Gastrocnemius medialis (tissue), 4 donors: ENCODE results near the gene SGCD. TPM values are rescaled to one million over a fixed set of nuclear protein-coding genes. Genes with fewer than 3 reads are reported as not detected.

Experiments used
- ATAC-seq, 2 donors: fragments of 150-250 bp; one replicate each; pipeline ENCODE4 v1.9.1; 2016
- DNase-seq, 2 donors: peaks; one replicate each; pipeline ENCODE4 v3.0.0-alpha.2; 2019
- H3K27ac ChIP-seq, 4 donors: fragments of 200-600 bp; sonication (generic); 1 replicate in 1 of 4; 2 replicates in 3 of 4; pipeline ENCODE4 v1.5.1; 2016 to 2018; ENCODE audit warnings: mild to moderate bottlenecking in 2 of 4, moderate library complexity in 1 of 4
- H3K27me3 ChIP-seq, 3 donors: fragments of 200-600 bp; sonication (generic) in 2 of 3; 1 replicate in 1 of 3; 2 replicates in 2 of 3; pipeline versions ENCODE4 v1.5.1 to v1.6.0; 2016 to 2019; ENCODE audit warnings: mild to moderate bottlenecking in 1 of 3, moderate library complexity in 1 of 3
- H3K36me3 ChIP-seq, 2 donors: fragments of 200-600 bp; sonication (generic) in 1 of 2; one replicate each; pipeline ENCODE4 v1.5.1; 2017 to 2018
- H3K4me1 ChIP-seq, 2 donors: fragments of 200-600 bp; sonication (generic) in 1 of 2; one replicate each; pipeline ENCODE4 v1.5.1; 2016 to 2017; ENCODE audit warnings: mild to moderate bottlenecking in 2 of 2
- H3K4me3 ChIP-seq, 4 donors: fragments of 200-600 bp; sonication (generic) in 3 of 4; 1 replicate in 1 of 4; 2 replicates in 3 of 4; pipeline ENCODE4 v1.5.1; 2016 to 2019; ENCODE audit warnings: mild to moderate bottlenecking in 2 of 4
- H3K9me3 ChIP-seq, 3 donors: fragments of 200-600 bp; sonication (generic) in 2 of 3; 1 replicate in 1 of 3; 2 replicates in 2 of 3; pipeline ENCODE4 v1.5.1; 2016 to 2019
- POLR2A ChIP-seq, 2 donors: fragments of 450-650 bp; IDR thresholded peaks; one replicate each; pipeline ENCODE4 v1.6.1; 2017; ENCODE audit warnings: antibody characterized with exemption in 2 of 2, mild to moderate bottlenecking in 2 of 2, moderate library complexity in 2 of 2
- in situ Hi-C, 4 donors: fragments of 200-750 bp; cut with MboI; loops; one replicate each; pipeline versions ENCODE4 v1.15.0 to v1.8.0; 2017; ENCODE audit warnings: low sequenced_read_pairs in 4 of 4
- intact Hi-C: fragments of 100-400 bp; cut with DNase I; formaldehyde crosslinking; loops from one replicate; pipeline ENCODE4 v1.15.1; 2023; ENCODE audit warnings: low total_unique reads
- total RNA-seq, 4 donors: library from RNA; depleted of rRNA; stranded (reverse); fragments of >200 nt; gene quantifications; one replicate each; pipeline versions ENCODE4 v1.1.0 to v1.2.3, GENCODE V29; 2016
- TF ChIP-seq, protein P1 (sequence below), 5 experiments: fragments of 450-650 bp in 3 of 5; fragments of 200-600 bp in 2 of 5; sonication (generic) in 2 of 5; IDR thresholded peaks in 4 of 5; conservative IDR thresholded peaks in 1 of 5; 1 replicate in 4 of 5; 2 replicates in 1 of 5; pipeline ENCODE4 v1.5.1; 2016 to 2019; ENCODE audit warnings: antibody characterized with exemption in 5 of 5, mild to moderate bottlenecking in 3 of 5, moderate library complexity in 3 of 5

SGCD gene
- total RNA-seq, 4 donors from 2014 or later: 8.2 to 53.5 (median 35.8) TPM

DNA sequence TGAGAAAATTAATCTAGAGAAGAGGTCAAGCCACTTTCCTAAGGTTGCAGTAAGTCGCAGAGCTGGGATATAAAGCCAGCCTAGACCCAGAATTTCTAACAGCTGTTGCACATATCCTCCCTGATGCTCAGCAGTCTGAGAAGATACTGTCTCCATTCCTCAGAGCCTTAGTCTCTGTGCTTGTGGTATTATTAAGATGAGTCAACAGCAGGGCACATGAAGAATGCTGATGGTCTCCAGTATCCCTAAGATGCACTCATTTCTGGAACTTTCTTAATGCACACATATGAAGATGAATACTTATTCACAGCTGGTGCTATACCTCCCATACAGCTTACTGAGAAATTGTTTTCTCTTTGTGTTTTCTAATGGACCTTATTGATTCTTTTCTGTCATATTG is 32.5 kb downstream of the SGCD start:
- intact Hi-C loops: no loop called here
- ATAC-seq: no peak

DNA sequence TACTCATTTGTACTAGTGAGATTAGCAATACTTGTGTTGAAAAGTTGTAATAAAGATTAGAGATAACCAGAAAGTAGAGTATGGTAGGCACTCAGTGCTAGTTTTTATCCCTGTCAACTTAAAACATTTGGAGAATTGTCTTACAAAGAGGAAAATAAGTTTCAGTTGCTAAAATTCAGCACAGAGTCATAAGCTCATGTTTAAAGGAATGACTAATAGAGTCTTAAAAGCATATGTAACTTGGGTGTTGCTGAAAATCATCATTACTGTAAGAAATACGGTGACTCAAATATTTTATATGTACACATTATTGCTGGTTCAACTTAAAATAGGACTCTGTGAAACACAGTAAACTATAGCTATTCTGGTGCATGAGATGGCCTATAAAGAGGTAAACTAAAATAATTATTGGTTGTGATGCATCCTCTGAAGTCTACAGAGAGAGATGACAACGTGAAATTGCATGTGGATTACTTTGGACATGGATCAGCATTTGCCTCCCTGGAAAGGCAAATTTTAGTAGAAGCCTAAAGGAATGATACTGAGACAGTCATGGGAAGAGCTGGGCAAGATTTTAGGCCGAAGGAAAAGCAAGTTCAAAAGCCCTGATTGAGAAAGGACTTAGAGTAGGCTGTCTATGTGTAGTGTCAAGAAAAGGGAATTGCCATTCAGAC is 34.6 kb downstream of the SGCD start:
- in situ Hi-C loops: no loop called here
- Histone ChIP-seq H3K4me1 (peaks cover 9 to 35% of the 10 kb centered on the region in 2 donors), H3K27ac (peak overlapping the region in 1 of 4 donors; percentile 12), H3K36me3 (no peaks in the 10 kb centered on the region), H3K27me3 (no peaks in the 10 kb centered on the region), H3K9me3 (no peaks in the 10 kb centered on the region), H3K4me3 (no peak overlapping the region)
- ATAC-seq: no peak
- DNase-seq: no peak
- TF ChIP-seq POLR2A (IDR thresholded peaks at IDR 0.05): no peak
- TF ChIP-seq, protein P1, sequence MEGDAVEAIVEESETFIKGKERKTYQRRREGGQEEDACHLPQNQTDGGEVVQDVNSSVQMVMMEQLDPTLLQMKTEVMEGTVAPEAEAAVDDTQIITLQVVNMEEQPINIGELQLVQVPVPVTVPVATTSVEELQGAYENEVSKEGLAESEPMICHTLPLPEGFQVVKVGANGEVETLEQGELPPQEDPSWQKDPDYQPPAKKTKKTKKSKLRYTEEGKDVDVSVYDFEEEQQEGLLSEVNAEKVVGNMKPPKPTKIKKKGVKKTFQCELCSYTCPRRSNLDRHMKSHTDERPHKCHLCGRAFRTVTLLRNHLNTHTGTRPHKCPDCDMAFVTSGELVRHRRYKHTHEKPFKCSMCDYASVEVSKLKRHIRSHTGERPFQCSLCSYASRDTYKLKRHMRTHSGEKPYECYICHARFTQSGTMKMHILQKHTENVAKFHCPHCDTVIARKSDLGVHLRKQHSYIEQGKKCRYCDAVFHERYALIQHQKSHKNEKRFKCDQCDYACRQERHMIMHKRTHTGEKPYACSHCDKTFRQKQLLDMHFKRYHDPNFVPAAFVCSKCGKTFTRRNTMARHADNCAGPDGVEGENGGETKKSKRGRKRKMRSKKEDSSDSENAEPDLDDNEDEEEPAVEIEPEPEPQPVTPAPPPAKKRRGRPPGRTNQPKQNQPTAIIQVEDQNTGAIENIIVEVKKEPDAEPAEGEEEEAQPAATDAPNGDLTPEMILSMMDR (IDR thresholded peaks at IDR 0.05 in 4 of 5, conservative IDR thresholded peaks at IDR 0.05 in 1 of 5): no peak
- intact Hi-C loops: no loop called here

More for the DNA sequence above, 32.5 kb downstream of the SGCD start:
- TF ChIP-seq, protein P1 (IDR thresholded peaks at IDR 0.05 in 4 of 5, conservative IDR thresholded peaks at IDR 0.05 in 1 of 5): no peak
- TF ChIP-seq POLR2A (IDR thresholded peaks at IDR 0.05): no peak
- H3K36me3 ChIP-seq: no peaks in the 10 kb centered on the region
- no peaks in the 10 kb centered on the region for H3K27me3 ChIP-seq
- DNase-seq: no peak
- no peak overlapping the region for H3K4me3 ChIP-seq
- H3K9me3 ChIP-seq: no peaks in the 10 kb centered on the region
- H3K4me1 ChIP-seq: peaks cover 7 to 36% of the 10 kb centered on the region in 2 donors
- in situ Hi-C loops: no loop called here
- peak overlapping the region in 3 of 4 donors; percentile 4 to 78 (median 14) for H3K27ac ChIP-seq

DNA sequence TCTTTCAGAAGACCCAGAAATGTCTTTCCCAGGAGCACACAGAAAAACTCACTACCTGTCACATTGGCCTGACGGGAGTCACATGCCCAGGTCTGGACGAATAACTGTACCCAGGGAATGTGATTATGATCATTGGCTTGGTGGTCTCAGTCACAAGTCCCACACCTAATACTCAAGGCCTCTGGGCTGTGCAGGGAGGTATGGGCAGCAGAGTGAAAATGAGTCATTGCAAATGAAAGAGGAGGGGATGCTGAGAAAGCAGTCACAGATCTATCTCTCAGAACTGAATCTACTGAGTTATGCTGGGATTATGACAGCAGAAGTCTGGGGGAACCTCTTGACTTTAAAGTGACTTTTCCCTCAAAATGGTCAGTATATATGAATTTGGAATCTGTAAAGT is 36.9 kb downstream of the SGCD start:
- TF ChIP-seq, protein P1 (IDR thresholded peaks at IDR 0.05 in 4 of 5, conservative IDR thresholded peaks at IDR 0.05 in 1 of 5): no peak
- TF ChIP-seq POLR2A (IDR thresholded peaks at IDR 0.05): no peak
- in situ Hi-C loops (no loop called here), intact Hi-C loops (no loop called here)
- H3K27me3 ChIP-seq: no peaks in the 10 kb centered on the region
- H3K36me3 ChIP-seq: no peaks in the 10 kb centered on the region
- H3K27ac ChIP-seq: no peak overlapping the region
- ATAC-seq: no peak
- no peak overlapping the region for H3K4me3 ChIP-seq
- H3K4me1 ChIP-seq: peaks cover 24 to 44% of the 10 kb centered on the region in 2 donors
- H3K9me3 ChIP-seq: no peaks in the 10 kb centered on the region
- no peak for DNase-seq

DNA sequence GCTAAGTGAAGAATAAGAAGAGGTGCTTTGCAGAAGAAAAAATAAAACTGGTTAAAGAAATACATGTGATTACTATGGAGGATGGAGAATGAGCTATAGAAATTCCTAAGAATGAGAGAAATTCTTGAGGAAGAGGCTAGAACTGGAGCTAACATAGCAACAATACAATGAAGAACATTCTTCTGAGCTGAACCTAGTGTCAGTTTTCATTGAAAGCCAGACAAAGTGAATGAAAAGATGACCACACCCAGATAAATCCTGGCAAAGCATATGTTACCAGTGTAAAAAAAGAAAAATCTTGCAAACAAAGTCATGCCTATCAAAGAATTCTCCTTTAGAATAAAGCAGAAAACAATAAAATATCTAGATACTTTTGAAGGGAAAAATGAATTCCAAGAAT is 39.6 kb downstream of the SGCD start:
- intact Hi-C loops (no loop called here), in situ Hi-C loops (no loop called here)
- no peak for DNase-seq
- Histone ChIP-seq H3K27ac (peak overlapping the region in 1 of 4 donors; percentile 72), H3K27me3 (no peaks in the 10 kb centered on the region), H3K4me1 (peaks cover 40 to 50% of the 10 kb centered on the region in 2 donors), H3K4me3 (no peak overlapping the region), H3K36me3 (no peaks in the 10 kb centered on the region), H3K9me3 (no peaks in the 10 kb centered on the region)
- TF ChIP-seq, protein P1 (IDR thresholded peaks at IDR 0.05 in 4 of 5, conservative IDR thresholded peaks at IDR 0.05 in 1 of 5): no peak
- no peak for TF ChIP-seq POLR2A (IDR thresholded peaks at IDR 0.05)
- ATAC-seq: no peak
